HCT116 (cell line): ENCODE results near the gene APBA1. TPM values are rescaled to one million over a fixed set of nuclear protein-coding genes. Genes with fewer than 3 reads are reported as not detected.

Experiments used
- ATAC-seq: fragments of 200-7000 bp; cut with Tn5 transposase; 2 replicates; pipeline ENCODE4 v1.9.1; 2020; ENCODE audit warnings: mild to moderate bottlenecking, moderate library complexity
- BruUV-seq: library from RNA; stranded (reverse); fragments of 400-500 nt; replicated peaks from 2 replicates; lab custom pipeline; 2021; lab: Mats Ljungman, UMichigan
- CTCF ChIA-PET: fragments of 300-600 bp; sonication (Branson Sonifier 250); formaldehyde crosslinking; loops from one replicate; lab custom pipeline; 2021; ENCODE audit warnings: antibody characterized with exemption; lab: Charles Lee
- POLR2A ChIA-PET: fragments of 300-600, 350-600 bp; sonication (Branson Sonifier 250); formaldehyde crosslinking; loops from one replicate; lab custom pipeline; 2021; ENCODE audit warnings: antibody characterized with exemption; lab: Charles Lee
- RAD21 ChIA-PET, 2 experiments: fragments of 300-600 bp; sonication (Branson Sonifier 250); formaldehyde crosslinking; loops; one replicate each; lab custom pipeline; 2023; ENCODE audit warnings: low total read pairs in 2 of 2; ENCODE audit not compliant: uncharacterized antibody in 2 of 2, unreplicated experiment in 2 of 2, low non-redundant PET in 1 of 2; lab: Charles Lee
- DNase-seq: peaks from one replicate; pipeline ENCODE4 v3.0.0-alpha.2; 2010; ENCODE audit warnings: low read depth, low spot score
- H2AFZ ChIP-seq: fragments of 200-600 bp; shearing (Covaris generic), sonication (generic); 2 replicates; pipeline ENCODE4 v1.6.1; 2017; ENCODE audit warnings: low read depth, mixed run types, mixed read lengths, antibody characterized with exemption, low read length; ENCODE audit not compliant: poor library complexity, severe bottlenecking
- H3K27ac ChIP-seq: 2 replicates; pipeline ENCODE4 v1.5.1; 2012; ENCODE audit warnings: low read depth, low read length
- H3K27me3 ChIP-seq: fragments of 200-600 bp; sonication (generic); 2 replicates; pipeline ENCODE4 v1.6.1; 2016; ENCODE audit warnings: mixed run types, low read length, mixed read lengths; ENCODE audit not compliant: insufficient read depth
- H3K36me3 ChIP-seq, 2 experiments: fragments of 200-500 bp in 1 of 2; fragments of 200-600 bp in 1 of 2; sonication (Bioruptor generic) in 1 of 2; sonication (generic) in 1 of 2; 2 replicates each; pipeline versions ENCODE4 v1.5.1 to v1.6.1; 2014 to 2016; ENCODE audit warnings: low read length in 2 of 2, inconsistent platforms in 1 of 2, mixed read lengths in 1 of 2, mixed run types in 1 of 2; ENCODE audit not compliant: insufficient read depth in 2 of 2, control insufficient read depth in 1 of 2
- H3K4me1 ChIP-seq, 2 experiments: fragments of 200-600 bp in 1 of 2; sonication (generic) in 1 of 2; 2 replicates each; pipeline versions ENCODE4 v1.5.1 to v1.6.1; 2012 to 2017; ENCODE audit warnings: low read length in 2 of 2, inconsistent platforms in 1 of 2, mild to moderate bottlenecking in 1 of 2, mixed read lengths in 1 of 2, mixed run types in 1 of 2, moderate library complexity in 1 of 2; ENCODE audit not compliant: insufficient read depth in 2 of 2, control insufficient read depth in 1 of 2
- H3K4me2 ChIP-seq: fragments of 200-600 bp; sonication (generic); 2 replicates; pipeline ENCODE4 v1.6.1; 2017; ENCODE audit warnings: mixed run types, low read length, mixed read lengths
- H3K4me3 ChIP-seq, 2 experiments: fragments of 200-600 bp in 1 of 2; sonication (generic) in 1 of 2; replicated peaks in 1 of 2; 2 replicates each; pipeline ENCODE4 v1.5.1; 2011 to 2016; ENCODE audit warnings: low read length in 2 of 2, control low read depth in 1 of 2, low read depth in 1 of 2, mild to moderate bottlenecking in 1 of 2, mixed read lengths in 1 of 2, mixed run types in 1 of 2
- H3K79me2 ChIP-seq: fragments of 200-600 bp; sonication (generic); 2 replicates; pipeline ENCODE4 v1.6.1; 2017; ENCODE audit warnings: mild to moderate bottlenecking, mixed run types, low read length, moderate library complexity, mixed read lengths; ENCODE audit not compliant: insufficient read depth
- H3K9ac ChIP-seq: fragments of 200-600 bp; sonication (generic); 2 replicates; pipeline ENCODE4 v1.6.1; 2016; ENCODE audit warnings: low read length, mixed read lengths
- H3K9me2 ChIP-seq: fragments of 200-600 bp; sonication (generic), shearing (Covaris generic); 2 replicates; pipeline ENCODE4 v1.6.1; 2017; ENCODE audit warnings: mixed run types, mild to moderate bottlenecking, moderate library complexity; ENCODE audit not compliant: insufficient read depth
- H3K9me3 ChIP-seq, 2 experiments: fragments of 200-500 bp in 1 of 2; fragments of 200-600 bp in 1 of 2; sonication (Bioruptor generic) in 1 of 2; sonication (generic) in 1 of 2; 2 replicates each; pipeline ENCODE4 v1.6.1; 2014 to 2017; ENCODE audit warnings: low read length in 2 of 2, mixed read lengths in 2 of 2, inconsistent platforms in 1 of 2, low read depth in 1 of 2, mild to moderate bottlenecking in 1 of 2, mixed run types in 1 of 2, moderate library complexity in 1 of 2; ENCODE audit not compliant: control insufficient read depth in 1 of 2, insufficient read depth in 1 of 2
- H4K20me1 ChIP-seq: fragments of 200-600 bp; sonication (generic), shearing (Covaris generic); 2 replicates; pipeline ENCODE4 v1.6.1; 2017; ENCODE audit warnings: mixed run types, mild to moderate bottlenecking, moderate library complexity; ENCODE audit not compliant: insufficient read depth
- CEBPB ChIP-seq: IDR thresholded peaks from 2 replicates; pipeline ENCODE4 v1.6.1; 2012; ENCODE audit warnings: low read depth
- EGR1 ChIP-seq: IDR thresholded peaks from 2 replicates; pipeline ENCODE4 v1.6.1; 2012; ENCODE audit warnings: low read depth
- EZH2 ChIP-seq: fragments of 200-600 bp; sonication (generic); IDR thresholded peaks from 2 replicates; pipeline ENCODE4 v1.6.1; 2017; ENCODE audit warnings: antibody characterized with exemption, mixed run types
- EZH2phosphoT487 ChIP-seq: fragments of 200-600 bp; IDR thresholded peaks from 2 replicates; pipeline ENCODE4 v1.6.1; 2018; ENCODE audit warnings: antibody characterized with exemption, borderline replicate concordance
- FOSL1 ChIP-seq: IDR thresholded peaks from 2 replicates; pipeline ENCODE4 v1.6.1; 2012; ENCODE audit warnings: low read depth
- POLR2A ChIP-seq: IDR thresholded peaks from 2 replicates; pipeline ENCODE4 v1.7.0; 2011; ENCODE audit warnings: borderline replicate concordance; ENCODE audit not compliant: insufficient read depth, insufficient read length; ENCODE audit errors: extremely low read depth
- POLR2AphosphoS5 ChIP-seq: IDR thresholded peaks from 2 replicates; pipeline ENCODE4 v1.6.1; 2011; ENCODE audit warnings: mild to moderate bottlenecking, low read depth, low read length, moderate library complexity
- RAD21 ChIP-seq: IDR thresholded peaks from 2 replicates; pipeline ENCODE4 v1.6.1; 2012; ENCODE audit warnings: low read depth, mild to moderate bottlenecking
- SIN3A ChIP-seq: IDR thresholded peaks from 2 replicates; pipeline ENCODE4 v1.6.1; 2012; ENCODE audit warnings: low read depth
- TCF7L2 ChIP-seq: IDR thresholded peaks from 2 replicates; pipeline ENCODE4 v1.7.0; 2011; ENCODE audit warnings: borderline replicate concordance, inconsistent platforms; ENCODE audit not compliant: insufficient read depth, insufficient read length; ENCODE audit errors: extremely low read depth
- ZFX ChIP-seq: fragments of 450-650 bp; IDR thresholded peaks from 2 replicates; pipeline ENCODE4 v1.6.1; 2017
- intact Hi-C: fragments of 100-400 bp; cut with micrococcal nuclease; formaldehyde crosslinking; loops from 2 replicates; pipeline ENCODE4 v1.10.0; 2022
- total RNA-seq: library from RNA; stranded (reverse); gene quantifications from one replicate; pipeline ENCODE4 v1.2.1, GENCODE V29; 2021; ENCODE audit not compliant: unreplicated experiment
- TF ChIP-seq, protein P1 (sequence below): IDR thresholded peaks from 2 replicates; pipeline ENCODE4 v1.6.1; 2012; ENCODE audit warnings: low read depth
- TF ChIP-seq, protein P2 (sequence below): IDR thresholded peaks from 2 replicates; pipeline ENCODE4 v1.6.1; 2011; ENCODE audit warnings: mild to moderate bottlenecking, low read length, moderate library complexity; ENCODE audit not compliant: insufficient replicate concordance; ENCODE audit errors: extremely low read depth
- TF ChIP-seq, protein P3 (sequence below): IDR thresholded peaks from 2 replicates; pipeline ENCODE4 v1.6.1; 2012
- TF ChIP-seq, protein P4 (sequence below): IDR thresholded peaks from 2 replicates; pipeline ENCODE4 v1.6.1; 2012

APBA1 gene
- total RNA-seq, 1 experiment from 2014 or later: 0.20 TPM

DNA sequence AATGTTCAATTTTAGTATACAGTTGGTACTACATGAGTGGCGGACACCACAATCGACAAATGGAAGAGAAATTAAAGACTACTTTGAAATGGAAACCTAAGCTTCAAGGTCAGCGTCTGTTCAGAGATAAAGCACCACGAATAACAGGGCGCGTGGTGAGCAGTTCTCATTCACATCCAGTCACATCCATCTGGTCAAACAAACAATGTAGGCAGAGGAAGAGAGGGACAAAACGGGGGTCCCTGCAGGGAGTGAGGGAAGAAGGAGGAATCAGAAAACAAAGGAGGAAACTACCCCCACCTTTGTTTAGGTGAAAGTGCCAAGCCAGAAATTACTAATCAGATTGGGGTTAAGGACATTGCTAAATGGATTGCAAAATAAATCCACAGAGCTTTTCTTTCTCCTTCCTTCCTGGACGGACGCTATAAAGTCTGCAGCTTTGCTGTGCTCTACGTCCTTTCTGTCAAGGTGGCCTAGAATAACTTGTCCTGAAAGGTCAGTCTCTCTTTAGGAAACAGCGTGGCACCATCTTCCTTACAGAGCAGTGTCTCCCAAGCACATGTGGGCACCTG is 208.6 kb downstream of the APBA1 start:
- no peaks in the 10 kb centered on the region for H3K36me3 ChIP-seq
- no peak overlapping the region for H2AFZ ChIP-seq
- H3K4me2 ChIP-seq: no peak overlapping the region
- ATAC-seq (no peak), DNase-seq (no peak)
- ChIA-PET POLR2A (no interaction called here), RAD21 (no interaction called here), CTCF (no interaction called here)
- no peak overlapping the region for H3K4me3 ChIP-seq
- TF ChIP-seq FOSL1: no peak
- no peak for TF ChIP-seq EZH2
- TF ChIP-seq, protein P1, sequence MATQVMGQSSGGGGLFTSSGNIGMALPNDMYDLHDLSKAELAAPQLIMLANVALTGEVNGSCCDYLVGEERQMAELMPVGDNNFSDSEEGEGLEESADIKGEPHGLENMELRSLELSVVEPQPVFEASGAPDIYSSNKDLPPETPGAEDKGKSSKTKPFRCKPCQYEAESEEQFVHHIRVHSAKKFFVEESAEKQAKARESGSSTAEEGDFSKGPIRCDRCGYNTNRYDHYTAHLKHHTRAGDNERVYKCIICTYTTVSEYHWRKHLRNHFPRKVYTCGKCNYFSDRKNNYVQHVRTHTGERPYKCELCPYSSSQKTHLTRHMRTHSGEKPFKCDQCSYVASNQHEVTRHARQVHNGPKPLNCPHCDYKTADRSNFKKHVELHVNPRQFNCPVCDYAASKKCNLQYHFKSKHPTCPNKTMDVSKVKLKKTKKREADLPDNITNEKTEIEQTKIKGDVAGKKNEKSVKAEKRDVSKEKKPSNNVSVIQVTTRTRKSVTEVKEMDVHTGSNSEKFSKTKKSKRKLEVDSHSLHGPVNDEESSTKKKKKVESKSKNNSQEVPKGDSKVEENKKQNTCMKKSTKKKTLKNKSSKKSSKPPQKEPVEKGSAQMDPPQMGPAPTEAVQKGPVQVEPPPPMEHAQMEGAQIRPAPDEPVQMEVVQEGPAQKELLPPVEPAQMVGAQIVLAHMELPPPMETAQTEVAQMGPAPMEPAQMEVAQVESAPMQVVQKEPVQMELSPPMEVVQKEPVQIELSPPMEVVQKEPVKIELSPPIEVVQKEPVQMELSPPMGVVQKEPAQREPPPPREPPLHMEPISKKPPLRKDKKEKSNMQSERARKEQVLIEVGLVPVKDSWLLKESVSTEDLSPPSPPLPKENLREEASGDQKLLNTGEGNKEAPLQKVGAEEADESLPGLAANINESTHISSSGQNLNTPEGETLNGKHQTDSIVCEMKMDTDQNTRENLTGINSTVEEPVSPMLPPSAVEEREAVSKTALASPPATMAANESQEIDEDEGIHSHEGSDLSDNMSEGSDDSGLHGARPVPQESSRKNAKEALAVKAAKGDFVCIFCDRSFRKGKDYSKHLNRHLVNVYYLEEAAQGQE: no peak
- TF ChIP-seq, protein P2, sequence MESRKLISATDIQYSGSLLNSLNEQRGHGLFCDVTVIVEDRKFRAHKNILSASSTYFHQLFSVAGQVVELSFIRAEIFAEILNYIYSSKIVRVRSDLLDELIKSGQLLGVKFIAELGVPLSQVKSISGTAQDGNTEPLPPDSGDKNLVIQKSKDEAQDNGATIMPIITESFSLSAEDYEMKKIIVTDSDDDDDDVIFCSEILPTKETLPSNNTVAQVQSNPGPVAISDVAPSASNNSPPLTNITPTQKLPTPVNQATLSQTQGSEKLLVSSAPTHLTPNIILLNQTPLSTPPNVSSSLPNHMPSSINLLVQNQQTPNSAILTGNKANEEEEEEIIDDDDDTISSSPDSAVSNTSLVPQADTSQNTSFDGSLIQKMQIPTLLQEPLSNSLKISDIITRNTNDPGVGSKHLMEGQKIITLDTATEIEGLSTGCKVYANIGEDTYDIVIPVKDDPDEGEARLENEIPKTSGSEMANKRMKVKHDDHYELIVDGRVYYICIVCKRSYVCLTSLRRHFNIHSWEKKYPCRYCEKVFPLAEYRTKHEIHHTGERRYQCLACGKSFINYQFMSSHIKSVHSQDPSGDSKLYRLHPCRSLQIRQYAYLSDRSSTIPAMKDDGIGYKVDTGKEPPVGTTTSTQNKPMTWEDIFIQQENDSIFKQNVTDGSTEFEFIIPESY: no peak
- TF ChIP-seq ZFX: no peak
- no peak for TF ChIP-seq POLR2AphosphoS5
- TF ChIP-seq RAD21: no peak
- no peak for TF ChIP-seq POLR2A
- TF ChIP-seq CEBPB: no peak
- no peak for TF ChIP-seq EZH2phosphoT487
- no peak for TF ChIP-seq SIN3A
- TF ChIP-seq TCF7L2: no peak
- TF ChIP-seq EGR1: no peak
- TF ChIP-seq, protein P3, sequence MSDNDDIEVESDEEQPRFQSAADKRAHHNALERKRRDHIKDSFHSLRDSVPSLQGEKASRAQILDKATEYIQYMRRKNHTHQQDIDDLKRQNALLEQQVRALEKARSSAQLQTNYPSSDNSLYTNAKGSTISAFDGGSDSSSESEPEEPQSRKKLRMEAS: no peak
- TF ChIP-seq, protein P4, sequence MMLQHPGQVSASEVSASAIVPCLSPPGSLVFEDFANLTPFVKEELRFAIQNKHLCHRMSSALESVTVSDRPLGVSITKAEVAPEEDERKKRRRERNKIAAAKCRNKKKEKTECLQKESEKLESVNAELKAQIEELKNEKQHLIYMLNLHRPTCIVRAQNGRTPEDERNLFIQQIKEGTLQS: no peak
- no peaks in the 10 kb centered on the region for H3K4me1 ChIP-seq
- H3K9ac ChIP-seq: no peak overlapping the region
- no peaks in the 10 kb centered on the region for H3K9me2 ChIP-seq
- no TSS peak for BruUV-seq
- H3K9me3 ChIP-seq: no peaks in the 10 kb centered on the region
- no peaks in the 10 kb centered on the region for H4K20me1 ChIP-seq
- H3K27me3 ChIP-seq: peaks cover 27% of the 10 kb centered on the region
- H3K27ac ChIP-seq: no peak overlapping the region
- intact Hi-C loops: no loop called here
- H3K79me2 ChIP-seq: no peaks in the 10 kb centered on the region
